Uterus (tissue), 2 donors: ENCODE data around the gene KIF14.

Source experiments
- CTCF ChIP-seq, 4 experiments: fragments of 200-600 bp in 2 of 4; fragments of 450-650 bp in 2 of 4; sonication (generic) in 2 of 4; IDR thresholded peaks; one replicate each; pipeline ENCODE4 v1.5.1; 2016 to 2019; ENCODE audit warnings: antibody characterized with exemption in 4 of 4, mild to moderate bottlenecking in 2 of 4, moderate library complexity in 1 of 4
- POLR2A ChIP-seq, 2 donors: fragments of 450-650 bp; IDR thresholded peaks; one replicate each; pipeline ENCODE4 v1.6.1; 2016; ENCODE audit warnings: antibody characterized with exemption in 2 of 2, mild to moderate bottlenecking in 1 of 2, moderate library complexity in 1 of 2

- TF ChIP-seq POLR2A (IDR thresholded peaks at IDR 0.05) (no peak), CTCF (IDR thresholded peaks at IDR 0.05) (no peak)
Observed at GRCh38 chr1:200654660-200655059, 34.1 kb upstream of the KIF14 start.
